ENCODE results near the gene GPR32. TPM values are rescaled to one million over a fixed set of nuclear protein-coding genes. Genes with fewer than 3 reads are reported as not detected.

The GPR32 gene
- total and polyA plus RNA-seq, 10 of the 15 experiments (the other 5 are each of a cell fraction or from before 2014, with no cell fraction given) = not detected

- Histone ChIP-seq H3K4me3 (no peak overlapping the region), H3K9ac (ENCODE audit: control insufficient read depth, insufficient read depth, low read length) (no peak overlapping the region), H2AFZ (ENCODE audit: control insufficient read depth, low read depth, low read length) (no peak overlapping the region), H3K9me3 (replicated peaks; ENCODE audit: control insufficient read depth, insufficient read depth, low read length) (no peaks in the 10 kb centered on the region), H4K20me1 (ENCODE audit: control insufficient read depth, insufficient read depth) (no peaks in the 10 kb centered on the region), H3K36me3 (ENCODE audit: control insufficient read depth in 2 of 2, insufficient read depth in 2 of 2, low read length in 1 of 2) (no peaks in the 10 kb centered on the region), H3K4me1 (ENCODE audit: control insufficient read depth, insufficient read depth, low read length) (no peaks in the 10 kb centered on the region), H3K27me3 (replicated peaks in 1 of 2; ENCODE audit: control insufficient read depth in 2 of 2, insufficient read depth in 2 of 2, low read length in 1 of 2) (no peaks in the 10 kb centered on the region), H3K27ac (ENCODE audit: control insufficient read depth, insufficient read depth) (no peak overlapping the region), H3K79me2 (ENCODE audit: control insufficient read depth, insufficient read depth, low read length) (no peaks in the 10 kb centered on the region), H3K4me2 (ENCODE audit: control insufficient read depth, insufficient read depth) (no peak overlapping the region)
- intact Hi-C loops (cut with micrococcal nuclease; ENCODE audit: unreplicated experiment) (no loop called here), in situ Hi-C loops (cut with MboI) (no loop called here)
- DNase-seq (ENCODE audit: low read depth, low spot score) (no peak), ATAC-seq (no peak), FAIRE-seq (no peak)
- ChIA-PET SMC1A (ENCODE audit: uncharacterized antibody, unreplicated experiment) (no interaction called here), CTCF (no interaction called here), RAD21 (ENCODE audit: unreplicated experiment) (no interaction called here), POLR2A (no interaction called here)
- no TSS peak for BruUV-seq (replicated peaks)
- 28% methylated on average over 5 of the region's 5 CpGs for WGBS (ENCODE audit: insufficient coverage, insufficient replicate concordance, low lambda C conversion rate, missing lambda C conversion rate)
- no peak for TF ChIP-seq SPI1 (IDR thresholded peaks at IDR 0.05; ENCODE audit: borderline replicate concordance, insufficient read depth, low read depth, low read length)
- TF ChIP-seq NFYB (IDR thresholded peaks at IDR 0.05; ENCODE audit: insufficient read depth, low read depth, low read length) = no peak
- no peak for TF ChIP-seq KDM1A (IDR thresholded peaks at IDR 0.05; ENCODE audit: borderline replicate concordance)
- no peak for TF ChIP-seq PRDM15 (CRISPR knock-in tag; IDR thresholded peaks at IDR 0.05)
- no peak for TF ChIP-seq MYB (IDR thresholded peaks at IDR 0.05; ENCODE audit: borderline replicate concordance, low read depth, low read length)
- no peak for TF ChIP-seq ZNF24 (IDR thresholded peaks at IDR 0.05)
- TF ChIP-seq NBN (IDR thresholded peaks at IDR 0.05) = no peak
- TF ChIP-seq TARDBP (IDR thresholded peaks at IDR 0.05; ENCODE audit: borderline replicate concordance) = no peak
- TF ChIP-seq CBFB (IDR thresholded peaks at IDR 0.05; ENCODE audit: low read depth) = no peak
- no peak for TF ChIP-seq KLF5 (IDR thresholded peaks at IDR 0.05; ENCODE audit: partially characterized antibody)
- TF ChIP-seq ATF2 (IDR thresholded peaks at IDR 0.05; ENCODE audit: low read length) = no peak
- TF ChIP-seq ZNF622 (IDR thresholded peaks at IDR 0.05) = no peak
- TF ChIP-seq MLLT1 (IDR thresholded peaks at IDR 0.05) = no peak
- TF ChIP-seq EP300 (IDR thresholded peaks at IDR 0.05; ENCODE audit: borderline replicate concordance in 1 of 2, control insufficient read depth in 1 of 2, low read depth in 2 of 2, low read length in 2 of 2) = no peak
- TF ChIP-seq KAT2A (conservative IDR thresholded peaks at IDR 0.05; ENCODE audit: control insufficient read depth, low read depth, low read length) = no peak
- no peak for TF ChIP-seq SKIL (IDR thresholded peaks at IDR 0.05; ENCODE audit: low read depth, poor library complexity, severe bottlenecking)
- TF ChIP-seq JUND (IDR thresholded peaks at IDR 0.05; ENCODE audit: low read depth, low read length) = no peak
- TF ChIP-seq ESRRA (IDR thresholded peaks at IDR 0.05; ENCODE audit: low read length) = no peak
Measured at GRCh38 chr19:50768277-50768676, 2.0 kb upstream of the GPR32 start.

Data from GM12878 (cell line).